ENCODE data around the gene MLKL. TPM values are rescaled to one million over a fixed set of nuclear protein-coding genes. Genes with fewer than 3 reads are reported as not detected.
A peak's percentile ranks its signal among the peaks of the same experiment; 100 is the strongest.

Gene MLKL
- total and polyA plus RNA-seq, 2 of the 13 experiments (the other 11 are each of a cell fraction or from before 2014, with no cell fraction given), result 6.4 to 10.7 TPM

DNA sequence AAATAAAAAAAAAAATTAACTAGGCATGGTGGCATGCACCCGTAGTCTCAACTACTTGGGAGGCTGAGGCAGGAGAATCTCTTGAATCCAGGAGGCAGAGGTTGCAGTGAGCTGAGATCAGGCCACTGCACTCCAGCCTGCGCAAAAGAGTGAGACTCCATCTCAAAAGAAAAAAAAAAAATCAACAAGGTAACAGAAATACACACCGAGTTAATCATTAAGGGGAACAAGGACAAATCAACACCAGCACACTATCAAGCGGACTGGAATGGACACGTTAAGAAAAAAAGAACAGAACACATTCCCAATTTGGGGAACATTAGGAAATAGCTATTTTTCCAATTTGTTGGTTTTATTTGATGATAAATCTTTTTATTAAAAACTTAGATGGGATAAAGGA is 65.4 kb downstream of the MLKL start:
- intact Hi-C loops (cut with micrococcal nuclease; ENCODE audit: unreplicated experiment), result no loop called here
- ATAC-seq, result peak; percentile 90
- POLR2A ChIA-PET, result interaction anchor here (0.7 to 2.6 kb wide), 2 partner anchors 29 to 367 kb away, joined by 3 to 10 read pairs; partner anchors contain the start of gene GLG1
- TF ChIP-seq NFKBIZ (CRISPR knock-in tag; IDR thresholded peaks at IDR 0.05), result no peak
- no peak for TF ChIP-seq KAT7 (CRISPR knock-in tag; IDR thresholded peaks at IDR 0.05; ENCODE audit: borderline replicate concordance)
- TF ChIP-seq BHLHE40 (IDR thresholded peaks at IDR 0.05; ENCODE audit: low read length), result no peak
- peak; percentile 49 for TF ChIP-seq SAP130 (CRISPR knock-in tag; IDR thresholded peaks at IDR 0.05; ENCODE audit: low read depth)
- TF ChIP-seq, protein P1, sequence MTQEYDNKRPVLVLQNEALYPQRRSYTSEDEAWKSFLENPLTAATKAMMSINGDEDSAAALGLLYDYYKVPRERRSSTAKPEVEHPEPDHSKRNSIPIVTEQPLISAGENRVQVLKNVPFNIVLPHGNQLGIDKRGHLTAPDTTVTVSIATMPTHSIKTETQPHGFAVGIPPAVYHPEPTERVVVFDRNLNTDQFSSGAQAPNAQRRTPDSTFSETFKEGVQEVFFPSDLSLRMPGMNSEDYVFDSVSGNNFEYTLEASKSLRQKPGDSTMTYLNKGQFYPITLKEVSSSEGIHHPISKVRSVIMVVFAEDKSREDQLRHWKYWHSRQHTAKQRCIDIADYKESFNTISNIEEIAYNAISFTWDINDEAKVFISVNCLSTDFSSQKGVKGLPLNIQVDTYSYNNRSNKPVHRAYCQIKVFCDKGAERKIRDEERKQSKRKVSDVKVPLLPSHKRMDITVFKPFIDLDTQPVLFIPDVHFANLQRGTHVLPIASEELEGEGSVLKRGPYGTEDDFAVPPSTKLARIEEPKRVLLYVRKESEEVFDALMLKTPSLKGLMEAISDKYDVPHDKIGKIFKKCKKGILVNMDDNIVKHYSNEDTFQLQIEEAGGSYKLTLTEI (CRISPR knock-in tag; conservative IDR thresholded peaks at IDR 0.05), result no peak
- TF ChIP-seq, protein P2, sequence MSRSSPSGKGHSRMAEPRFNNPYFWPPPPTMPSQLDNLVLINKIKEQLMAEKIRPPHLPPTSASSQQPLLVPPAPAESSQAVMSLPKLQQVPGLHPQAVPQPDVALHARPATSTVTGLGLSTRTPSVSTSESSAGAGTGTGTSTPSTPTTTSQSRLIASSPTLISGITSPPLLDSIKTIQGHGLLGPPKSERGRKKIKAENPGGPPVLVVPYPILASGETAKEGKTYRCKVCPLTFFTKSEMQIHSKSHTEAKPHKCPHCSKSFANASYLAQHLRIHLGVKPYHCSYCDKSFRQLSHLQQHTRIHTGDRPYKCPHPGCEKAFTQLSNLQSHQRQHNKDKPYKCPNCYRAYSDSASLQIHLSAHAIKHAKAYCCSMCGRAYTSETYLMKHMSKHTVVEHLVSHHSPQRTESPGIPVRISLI (CRISPR knock-in tag; IDR thresholded peaks at IDR 0.05; ENCODE audit: borderline replicate concordance), result peak; percentile 99
- no peak for TF ChIP-seq SMAD9 (CRISPR knock-in tag; IDR thresholded peaks at IDR 0.05)
- TF ChIP-seq, protein P3, sequence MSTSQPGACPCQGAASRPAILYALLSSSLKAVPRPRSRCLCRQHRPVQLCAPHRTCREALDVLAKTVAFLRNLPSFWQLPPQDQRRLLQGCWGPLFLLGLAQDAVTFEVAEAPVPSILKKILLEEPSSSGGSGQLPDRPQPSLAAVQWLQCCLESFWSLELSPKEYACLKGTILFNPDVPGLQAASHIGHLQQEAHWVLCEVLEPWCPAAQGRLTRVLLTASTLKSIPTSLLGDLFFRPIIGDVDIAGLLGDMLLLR (CRISPR knock-in tag; IDR thresholded peaks at IDR 0.05), result no peak
- peak; percentile 72 for TF ChIP-seq GATAD2A (CRISPR knock-in tag; IDR thresholded peaks at IDR 0.05)
- TF ChIP-seq ZNF7 (CRISPR knock-in tag; IDR thresholded peaks at IDR 0.05), result peak; percentile 40; the same call in 1 of the 2 replicates
- TF ChIP-seq RARA (CRISPR knock-in tag; IDR thresholded peaks at IDR 0.05), result 0 out of 2 replicates have a peak, but pooled peaks have one; percentile 7
- TF ChIP-seq, protein P4, sequence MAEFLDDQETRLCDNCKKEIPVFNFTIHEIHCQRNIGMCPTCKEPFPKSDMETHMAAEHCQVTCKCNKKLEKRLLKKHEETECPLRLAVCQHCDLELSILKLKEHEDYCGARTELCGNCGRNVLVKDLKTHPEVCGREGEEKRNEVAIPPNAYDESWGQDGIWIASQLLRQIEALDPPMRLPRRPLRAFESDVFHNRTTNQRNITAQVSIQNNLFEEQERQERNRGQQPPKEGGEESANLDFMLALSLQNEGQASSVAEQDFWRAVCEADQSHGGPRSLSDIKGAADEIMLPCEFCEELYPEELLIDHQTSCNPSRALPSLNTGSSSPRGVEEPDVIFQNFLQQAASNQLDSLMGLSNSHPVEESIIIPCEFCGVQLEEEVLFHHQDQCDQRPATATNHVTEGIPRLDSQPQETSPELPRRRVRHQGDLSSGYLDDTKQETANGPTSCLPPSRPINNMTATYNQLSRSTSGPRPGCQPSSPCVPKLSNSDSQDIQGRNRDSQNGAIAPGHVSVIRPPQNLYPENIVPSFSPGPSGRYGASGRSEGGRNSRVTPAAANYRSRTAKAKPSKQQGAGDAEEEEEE (CRISPR knock-in tag; IDR thresholded peaks at IDR 0.05; ENCODE audit: borderline replicate concordance), result no peak
- TF ChIP-seq KLF6 (CRISPR knock-in tag; IDR thresholded peaks at IDR 0.05), result no peak
- TF ChIP-seq, protein P5, sequence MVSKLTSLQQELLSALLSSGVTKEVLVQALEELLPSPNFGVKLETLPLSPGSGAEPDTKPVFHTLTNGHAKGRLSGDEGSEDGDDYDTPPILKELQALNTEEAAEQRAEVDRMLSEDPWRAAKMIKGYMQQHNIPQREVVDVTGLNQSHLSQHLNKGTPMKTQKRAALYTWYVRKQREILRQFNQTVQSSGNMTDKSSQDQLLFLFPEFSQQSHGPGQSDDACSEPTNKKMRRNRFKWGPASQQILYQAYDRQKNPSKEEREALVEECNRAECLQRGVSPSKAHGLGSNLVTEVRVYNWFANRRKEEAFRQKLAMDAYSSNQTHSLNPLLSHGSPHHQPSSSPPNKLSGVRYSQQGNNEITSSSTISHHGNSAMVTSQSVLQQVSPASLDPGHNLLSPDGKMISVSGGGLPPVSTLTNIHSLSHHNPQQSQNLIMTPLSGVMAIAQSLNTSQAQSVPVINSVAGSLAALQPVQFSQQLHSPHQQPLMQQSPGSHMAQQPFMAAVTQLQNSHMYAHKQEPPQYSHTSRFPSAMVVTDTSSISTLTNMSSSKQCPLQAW (CRISPR knock-in tag; IDR thresholded peaks at IDR 0.05), result peak; percentile 95

More for the DNA sequence above, 65.4 kb downstream of the MLKL start:
- Histone ChIP-seq H3K36me3 (replicated peaks in 1 of 2; ENCODE audit: control insufficient read depth in 1 of 2, insufficient read depth in 2 of 2, low read length in 2 of 2) (peaks cover 24 to 80% of the 10 kb centered on the region in 2 experiments), H3K4me2 (ENCODE audit: low read depth, low read length) (peak overlapping the region; percentile 53), H3K27me3 (ENCODE audit: control insufficient read depth in 1 of 2, insufficient read depth in 2 of 2, low read length in 2 of 2) (no peaks in the 10 kb centered on the region), H3K9me3 (ENCODE audit: low read length) (no peaks in the 10 kb centered on the region), H3K9ac (ENCODE audit: insufficient read depth, low read depth, low read length) (no peak overlapping the region; the same call in 1 of the 2 replicates), H3K79me2 (ENCODE audit: insufficient read depth, low read length) (peaks cover 1% of the 10 kb centered on the region), H2AFZ (ENCODE audit: low read length) (no peak overlapping the region), H3K4me1 (ENCODE audit: insufficient read depth, low read length) (peaks cover 51% of the 10 kb centered on the region), H4K20me1 (ENCODE audit: insufficient read depth, low read length) (no peaks in the 10 kb centered on the region), H3K27ac (ENCODE audit: extremely low read length, insufficient read depth, low read length) (peak overlapping the region; percentile 39), H3K4me3 (replicated peaks in 1 of 3; ENCODE audit: insufficient read depth in 1 of 3, low read depth in 2 of 3, low read length in 3 of 3) (no peak overlapping the region)
- peak; percentile 76 for DNase-seq (ENCODE audit: low spot score)
- no TSS peak for BruUV-seq (replicated peaks)
- 26% methylated on average over 5 of the region's 5 CpGs for WGBS (ENCODE audit: low lambda C conversion rate)
- FAIRE-seq, result peak; percentile 8
- CTCF ChIA-PET (ENCODE audit: low intra/inter-chr PET ratio, low total read pairs), result no interaction called here
- in situ Hi-C loops (cut with HindIII; ENCODE audit: extremely low pct_ligation_motif_present, low pct_unique_long_range_greater_than_20kb), result no loop called here

All from HepG2 (cell line).